ENCODE measurements around the gene GNG13. TPM values are rescaled to one million over a fixed set of nuclear protein-coding genes. Genes with fewer than 3 reads are reported as not detected.

GNG13 gene
- total RNA-seq, 1 experiment from 2014 or later: 0.23 TPM

- H3K9me3 ChIP-seq (ENCODE audit: control insufficient read depth, insufficient read depth, low read depth, low read length): no peaks in the 10 kb centered on the region
- no peak overlapping the region for H3K4me3 ChIP-seq (ENCODE audit: low read depth in 2 of 2, low read length in 2 of 2)
- no TSS peak for BruUV-seq (replicated peaks)
- no peak overlapping the region for H3K27ac ChIP-seq (ENCODE audit: low read length)
- H3K36me3 ChIP-seq (ENCODE audit: control insufficient read depth, insufficient read depth, low read length): no peaks in the 10 kb centered on the region
- no peak for DNase-seq (ENCODE audit: low read depth, low spot score)
- in situ Hi-C loops (cut with HindIII; ENCODE audit: low pct_unique_long_range_greater_than_20kb, low sequenced_read_pairs) (no loop called here), intact Hi-C loops (cut with micrococcal nuclease; ENCODE audit: unreplicated experiment) (no loop called here)
- TF ChIP-seq POLR2AphosphoS5 (IDR thresholded peaks at IDR 0.05; ENCODE audit: low read depth, low read length) (no peak), REST (IDR thresholded peaks at IDR 0.05; ENCODE audit: insufficient read depth in 1 of 2, low read depth in 2 of 2, low read length in 1 of 2) (no peak), SIN3A (IDR thresholded peaks at IDR 0.05; ENCODE audit: borderline replicate concordance, insufficient read depth, low read depth, low read length) (no peak), CTCF (IDR thresholded peaks at IDR 0.05) (no peak), TCF7L2 (IDR thresholded peaks at IDR 0.05; ENCODE audit: low read depth, low read length) (no peak)
- POLR2A ChIA-PET: interaction anchor here (0.6 kb wide), 1 partner anchor 39 kb away, joined by 3 read pairs; the partner anchor contains the start of gene RPUSD1
- CTCF ChIA-PET: no interaction called here
- ATAC-seq: no peak
- H3K4me1 ChIP-seq (ENCODE audit: control insufficient read depth, insufficient read depth, low read length): no peaks in the 10 kb centered on the region
- H3K27me3 ChIP-seq (ENCODE audit: control insufficient read depth, insufficient read depth, low read length): no peaks in the 10 kb centered on the region
Measured at GRCh38 chr16:749010-749409, 51.5 kb downstream of the GNG13 start.

Small RNA genes lying within 50 kb of the gene (microRNA-seq; reads per million reads assigned to microRNA genes)
- not detected for gene MIR662 (ENCODE audit: unreplicated experiment)

Other genes starting within 250 kb of the GNG13 start
- 2.2 TPM for gene PRR35, start 240.3 kb downstream of the GNG13 start, total RNA-seq (2021; ENCODE audit: unreplicated experiment)
- 4.0 TPM for gene NHLRC4, start 233.7 kb downstream of the GNG13 start, total RNA-seq (2021; ENCODE audit: unreplicated experiment)
- gene PIGQ, start 230.8 kb downstream of the GNG13 start, total RNA-seq (2021; ENCODE audit: unreplicated experiment): 83.5 TPM
- gene RAB40C, start 210.7 kb downstream of the GNG13 start, total RNA-seq (2021; ENCODE audit: unreplicated experiment): 30.7 TPM
- gene WFIKKN1, start 169.7 kb downstream of the GNG13 start, total RNA-seq (2021; ENCODE audit: unreplicated experiment): 2.0 TPM
- 91.8 TPM for gene METTL26, start 164.4 kb downstream of the GNG13 start, total RNA-seq (2021; ENCODE audit: unreplicated experiment)
- 91.6 TPM for gene MCRIP2, start 158.9 kb downstream of the GNG13 start, total RNA-seq (2021; ENCODE audit: unreplicated experiment)
- gene WDR90, start 151.4 kb downstream of the GNG13 start, total RNA-seq (2021; ENCODE audit: unreplicated experiment): 58.9 TPM
- gene RHOT2, start 132.6 kb downstream of the GNG13 start, total RNA-seq (2021; ENCODE audit: unreplicated experiment): 195 TPM
- gene RHBDL1, start 125.1 kb downstream of the GNG13 start, total RNA-seq (2021; ENCODE audit: unreplicated experiment): 6.6 TPM
- 217 TPM for gene STUB1, start 120.3 kb downstream of the GNG13 start, total RNA-seq (2021; ENCODE audit: unreplicated experiment)
- 73.9 TPM for gene JMJD8, start 116.4 kb downstream of the GNG13 start, total RNA-seq (2021; ENCODE audit: unreplicated experiment)
- gene WDR24, start 110.3 kb downstream of the GNG13 start, total RNA-seq (2021; ENCODE audit: unreplicated experiment): 17.9 TPM
- gene FBXL16, start 94.9 kb downstream of the GNG13 start, total RNA-seq (2021; ENCODE audit: unreplicated experiment): 28.0 TPM
- gene METRN, start 85.6 kb downstream of the GNG13 start, total RNA-seq (2021; ENCODE audit: unreplicated experiment): 407 TPM
- gene ANTKMT, start 79.6 kb downstream of the GNG13 start, total RNA-seq (2021; ENCODE audit: unreplicated experiment): 93.6 TPM
- gene CCDC78, start 74.3 kb downstream of the GNG13 start, total RNA-seq (2021; ENCODE audit: unreplicated experiment): 18.2 TPM
- gene HAGHL, start 73.6 kb downstream of the GNG13 start, total RNA-seq (2021; ENCODE audit: unreplicated experiment): 41.1 TPM
- 34.0 TPM for gene CIAO3, start 59.7 kb downstream of the GNG13 start, total RNA-seq (2021; ENCODE audit: unreplicated experiment)
- 1.1 TPM for gene MSLN, start 40.0 kb downstream of the GNG13 start, total RNA-seq (2021; ENCODE audit: unreplicated experiment)
- gene RPUSD1, start 12.4 kb downstream of the GNG13 start, total RNA-seq (2021; ENCODE audit: unreplicated experiment): 61.1 TPM
- 118 TPM for gene CHTF18, start 12.1 kb downstream of the GNG13 start, total RNA-seq (2021; ENCODE audit: unreplicated experiment)
- gene LMF1, start 170.2 kb upstream of the GNG13 start, total RNA-seq (2021; ENCODE audit: unreplicated experiment): 24.3 TPM
- gene SOX8, start 181.0 kb upstream of the GNG13 start, total RNA-seq (2021; ENCODE audit: unreplicated experiment): 1.8 TPM

Measured in Panc1 (cell line).